ENCODE data around the gene SYT1.

The SYT1 gene

GRCh38 chr12:79124385-79124784 lies 259.8 kb downstream of the SYT1 start:
- no peak overlapping the region for H3K4me3 ChIP-seq (ENCODE audit: low read length)
- no peak for DNase-seq (ENCODE audit: low read depth)
- no peak for TF ChIP-seq CTCF (conservative IDR thresholded peaks at IDR 0.05; ENCODE audit: low read length)

GRCh38 chr12:79125358-79125757 lies 260.8 kb downstream of the SYT1 start:
- DNase-seq (ENCODE audit: low read depth): no peak
- TF ChIP-seq CTCF (conservative IDR thresholded peaks at IDR 0.05; ENCODE audit: low read length): no peak
- H3K4me3 ChIP-seq (ENCODE audit: low read length): no peak overlapping the region

DNA sequence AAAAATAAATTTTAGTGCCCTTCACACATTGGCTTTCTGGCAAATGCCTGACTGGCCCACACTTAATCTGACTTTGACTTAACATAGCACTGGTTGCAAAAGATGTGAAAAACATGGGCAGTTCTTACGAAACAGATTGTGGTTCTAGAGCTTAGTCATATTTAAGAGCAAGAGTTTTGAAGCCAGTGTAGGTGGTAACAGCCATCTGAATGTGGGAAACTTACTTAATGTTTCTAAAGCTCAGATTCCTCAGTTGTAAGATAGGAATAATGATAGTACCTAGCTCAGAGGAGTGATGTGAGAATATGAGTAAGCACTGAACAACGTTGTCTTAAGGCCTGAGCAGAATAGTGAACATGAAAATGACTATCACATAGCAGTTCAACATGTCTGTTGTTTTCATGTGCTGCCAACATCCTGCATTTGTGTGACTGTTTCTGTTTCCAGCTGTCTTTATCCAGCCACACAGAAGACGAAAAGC lies 262.7 kb downstream of the SYT1 start:
- peak; percentile 90 for DNase-seq (ENCODE audit: low read depth)
- no peak overlapping the region for H3K4me3 ChIP-seq (ENCODE audit: low read length)
- no peak for TF ChIP-seq CTCF (conservative IDR thresholded peaks at IDR 0.05; ENCODE audit: low read length)

GRCh38 chr12:79128956-79129355 lies 264.4 kb downstream of the SYT1 start:
- DNase-seq (ENCODE audit: low read depth): no peak
- no peak for TF ChIP-seq CTCF (conservative IDR thresholded peaks at IDR 0.05; ENCODE audit: low read length)
- no peak overlapping the region for H3K4me3 ChIP-seq (ENCODE audit: low read length)

DNA sequence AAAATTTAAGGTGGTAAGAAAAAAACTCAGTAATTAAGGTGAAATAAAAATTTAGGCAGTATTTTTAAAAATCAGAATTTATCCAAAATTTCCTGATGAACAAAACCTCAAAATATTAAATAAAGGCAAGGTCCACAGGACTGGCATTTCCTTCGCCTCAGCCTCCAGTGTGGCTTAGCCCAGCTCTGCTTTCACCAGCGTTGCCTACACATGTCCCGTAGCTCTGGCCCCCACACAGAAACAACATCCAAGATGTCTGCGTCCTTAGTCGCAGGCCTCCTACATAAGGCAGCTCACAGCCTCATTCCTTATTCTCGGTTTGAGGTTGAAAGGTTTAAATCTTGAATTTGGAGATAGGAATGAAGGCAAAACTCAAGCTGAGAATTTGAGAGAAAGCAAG lies 274.3 kb downstream of the SYT1 start:
- TF ChIP-seq CTCF (conservative IDR thresholded peaks at IDR 0.05; ENCODE audit: low read length): no peak
- DNase-seq (ENCODE audit: low read depth): no peak
- no peak overlapping the region for H3K4me3 ChIP-seq (ENCODE audit: low read length)

- DNase-seq (ENCODE audit: low read depth): no peak
- H3K4me3 ChIP-seq (ENCODE audit: low read length): no peak overlapping the region
- no peak for TF ChIP-seq CTCF (conservative IDR thresholded peaks at IDR 0.05; ENCODE audit: low read length)
These were observed 276.1 kb downstream of the SYT1 start for GRCh38 chr12:79140711-79141110.

GRCh38 chr12:79141776-79142175 lies 277.2 kb downstream of the SYT1 start:
- DNase-seq (ENCODE audit: low read depth): no peak
- TF ChIP-seq CTCF (conservative IDR thresholded peaks at IDR 0.05; ENCODE audit: low read length): no peak
- no peak overlapping the region for H3K4me3 ChIP-seq (ENCODE audit: low read length)

Measured in AG10803 (cell line).